K562 (cell line): Measurements from ENCODE around the gene PRPSAP1. TPM values are rescaled to one million over a fixed set of nuclear protein-coding genes. Genes with fewer than 3 reads are reported as not detected.
A peak's percentile ranks its signal among the peaks of the same experiment; 100 is the strongest.

ENCODE experiments used
- ATAC-seq: fragments of 200-7000 bp; cut with Tn5 transposase; 3 replicates; pipeline ENCODE4 v1.9.1; 2020; ENCODE audit warnings: moderate library complexity
- BruUV-seq: library from RNA; stranded (reverse); fragments of 400-500 nt; replicated peaks from 2 replicates; lab custom pipeline; 2021; lab: Mats Ljungman, UMichigan
- CTCF ChIA-PET: fragments of 300-600 bp; formaldehyde crosslinking; extraction: SDS; loops from one replicate; lab custom pipeline; 2021; ENCODE audit warnings: low intra/inter-chr PET ratio; lab: Yijun Ruan, JAX
- POLR2A ChIA-PET: fragments of 300-600, 350-650 bp; sonication (Branson Sonifier 250); formaldehyde crosslinking; extraction: SDS; loops from one replicate; lab custom pipeline; 2021; ENCODE audit warnings: antibody characterized with exemption, inconsistent platforms; lab: Yijun Ruan, JAX
- DNase-seq, 4 experiments: peaks; one replicate each; pipeline versions ENCODE4 v3.0.0 to v3.0.0-alpha.2; 2011 to 2018; ENCODE audit warnings: low spot score in 3 of 4, mixed read lengths in 3 of 4; ENCODE audit errors: extremely low read depth in 1 of 4
- FAIRE-seq: peaks from 2 replicates; lab custom pipeline; 2011; peaks lifted over from hg19 to GRCh38; lab: Jason Lieb, UNC
- H2AFZ ChIP-seq: 2 replicates; pipeline ENCODE4 v1.6.0; 2011; ENCODE audit warnings: low read depth, low read length, control low read depth, inconsistent platforms
- H3K27ac ChIP-seq: fragments of 200-600 bp; 3 replicates; pipeline ENCODE4 v1.8.0; 2011; ENCODE audit warnings: low read depth, mild to moderate bottlenecking, control low read depth, inconsistent platforms, low read length, moderate library complexity, mixed read lengths; ENCODE audit errors: extremely low read depth
- H3K27me3 ChIP-seq, 2 experiments: fragments of 300-600 bp in 1 of 2; 2 replicates in 1 of 2; 3 replicates in 1 of 2; pipeline versions ENCODE4 v1.6.0 to v1.8.0; 2011; ENCODE audit warnings: inconsistent platforms in 2 of 2, low read length in 2 of 2, mild to moderate bottlenecking in 1 of 2, mixed read lengths in 1 of 2, moderate library complexity in 1 of 2; ENCODE audit not compliant: control insufficient read depth in 2 of 2, insufficient read depth in 2 of 2
- H3K36me3 ChIP-seq: fragments of 300-600 bp; 3 replicates; pipeline ENCODE4 v1.8.0; 2011; ENCODE audit warnings: mild to moderate bottlenecking, low read length, inconsistent platforms; ENCODE audit not compliant: control insufficient read depth, insufficient read depth
- H3K4me1 ChIP-seq, 2 experiments: fragments of 200-600 bp in 1 of 2; replicated peaks in 1 of 2; 2 replicates in 1 of 2; 3 replicates in 1 of 2; pipeline versions ENCODE4 v1.5.1 to v1.8.0; 2011; ENCODE audit warnings: inconsistent platforms in 2 of 2, low read length in 2 of 2, mild to moderate bottlenecking in 1 of 2, mixed read lengths in 1 of 2, moderate library complexity in 1 of 2; ENCODE audit not compliant: control insufficient read depth in 2 of 2, insufficient read depth in 2 of 2
- H3K4me2 ChIP-seq: 2 replicates; pipeline ENCODE4 v1.6.1; 2011; ENCODE audit warnings: low read length, control low read depth, inconsistent platforms, mixed read lengths; ENCODE audit not compliant: insufficient read depth
- H3K4me3 ChIP-seq: fragments of 200-600 bp; sonication (generic), shearing (Covaris generic); 2 replicates; pipeline ENCODE4 v1.5.1; 2016; ENCODE audit warnings: control low read depth, inconsistent platforms
- H3K79me2 ChIP-seq: fragments of 200-600 bp; 3 replicates; pipeline ENCODE4 v1.8.0; 2011; ENCODE audit warnings: low read length, inconsistent platforms; ENCODE audit not compliant: control insufficient read depth, insufficient read depth
- H3K9ac ChIP-seq, 2 experiments: 2 replicates each; pipeline versions ENCODE4 v1.6.0 to v1.6.1; 2011; ENCODE audit warnings: low read depth in 2 of 2, low read length in 2 of 2, control low read depth in 1 of 2, inconsistent platforms in 1 of 2, mild to moderate bottlenecking in 1 of 2, mixed read lengths in 1 of 2; ENCODE audit not compliant: insufficient read depth in 1 of 2
- H3K9me1 ChIP-seq: one replicate; pipeline ENCODE4 v1.6.0; 2011; ENCODE audit warnings: inconsistent platforms, mild to moderate bottlenecking, low read length, moderate library complexity; ENCODE audit not compliant: control insufficient read depth, insufficient read depth
- H3K9me3 ChIP-seq: replicated peaks from 2 replicates; pipeline ENCODE4 v1.5.1; 2011; ENCODE audit warnings: low read depth, low read length, inconsistent platforms; ENCODE audit not compliant: control insufficient read depth, insufficient read depth
- H4K20me1 ChIP-seq: replicated peaks from 2 replicates; pipeline ENCODE4 v1.6.1; 2011; ENCODE audit warnings: low read length, inconsistent platforms, mixed read lengths; ENCODE audit not compliant: control insufficient read depth, insufficient read depth
- BACH1 ChIP-seq: fragments of 200-800 bp; sonication (Bioruptor generic); IDR thresholded peaks from 2 replicates; pipeline ENCODE4 v1.6.1; 2016; ENCODE audit warnings: missing genetic modification characterization, missing compliant biosample characterization
- BDP1 ChIP-seq: IDR thresholded peaks from 3 replicates; pipeline ENCODE4 v1.6.1; 2011; ENCODE audit not compliant: insufficient read length, insufficient read depth
- BRD4 ChIP-seq: fragments of 200-600 bp; sonication (generic); IDR thresholded peaks from 2 replicates; pipeline ENCODE4 v1.6.1; 2017; ENCODE audit warnings: inconsistent platforms
- ESRRA ChIP-seq: fragments of 450-650 bp; IDR thresholded peaks from 2 replicates; pipeline ENCODE4 v1.6.1; 2014; ENCODE audit warnings: low read depth, mild to moderate bottlenecking, moderate library complexity, borderline replicate concordance
- MAFK ChIP-seq: IDR thresholded peaks from 2 replicates; pipeline ENCODE4 v1.6.1; 2011; ENCODE audit warnings: low read length, improper control_type of control experiment
- NCOR1 ChIP-seq: fragments of 450-650 bp; IDR thresholded peaks from 2 replicates; pipeline ENCODE4 v1.6.1; 2016; ENCODE audit warnings: mild to moderate bottlenecking, moderate library complexity
- PHB2 ChIP-seq: fragments of 450-650 bp; IDR thresholded peaks from 2 replicates; pipeline ENCODE4 v1.6.1; 2017; ENCODE audit warnings: low read depth
- SRSF3 ChIP-seq: fragments of 200-400 bp; formaldehyde crosslinking; IDR thresholded peaks from 2 replicates; pipeline ENCODE4 v1.6.1; 2016; ENCODE audit warnings: mild to moderate bottlenecking, low read length, moderate library complexity; ENCODE audit not compliant: insufficient read depth
- TGIF2 ChIP-seq: sonication (generic); formaldehyde crosslinking; IDR thresholded peaks from 2 replicates; pipeline ENCODE4 v1.8.1; 2022; ENCODE audit warnings: mild to moderate bottlenecking, missing genetic modification reagents, moderate library complexity
- WGBS: fragments of 100-300 bp; shearing (Covaris generic); methylation state at CpG from one replicate; pipeline ENCODE4 v1.1.6; 2016; ENCODE audit warnings: low coverage, mixed read lengths; ENCODE audit not compliant: insufficient coverage; ENCODE audit errors: missing lambda C conversion rate; 5-methylcytosine and 5-hydroxymethylcytosine counted together
- in situ Hi-C: fragments of 300-500 bp; cut with MboI; formaldehyde crosslinking; loops from 4 replicates; pipeline ENCODE4 v1.15.0; 2018; ENCODE audit warnings: inconsistent platforms, mixed read lengths
- intact Hi-C: fragments of 100-400 bp; cut with micrococcal nuclease; formaldehyde crosslinking; loops from 2 replicates; pipeline ENCODE4 v1.14.2; 2022
- polyA plus RNA-seq, 8 experiments: library from polyadenylated mRNA; depleted of rRNA in 4 of 8; stranded (reverse) in 5 of 8; unstranded in 3 of 8; fragments of >200 nt; fragmentation: Nextera tagmentation in 2 of 8; fragmentation: Illumina TruSeq in 1 of 8; extraction: Ambion mirVana in 2 of 8; extraction: Trizol in 1 of 8; gene quantifications; 2 replicates each; pipeline versions ENCODE4 v1.2.1 to v1.2.3, GENCODE V29; 2011 to 2014; ENCODE audit warnings: inconsistent platforms in 1 of 8, missing spikeins in 1 of 8
- total RNA-seq, 7 experiments: library from RNA; depleted of rRNA in 6 of 7; stranded (reverse); fragments of >200 nt in 6 of 7; fragmentation: Illumina TruSeq in 2 of 7; extraction: Trizol in 2 of 7; gene quantifications; 2 replicates each; pipeline versions ENCODE4 v1.2.1 to v1.2.3, GENCODE V29; 2011 to 2021; ENCODE audit warnings: low replicate concordance in 1 of 7
- TF ChIP-seq, protein P1 (sequence below): fragments of 450-650 bp; conservative IDR thresholded peaks from 2 replicates; pipeline ENCODE4 v1.6.1; 2016; ENCODE audit warnings: missing genetic modification characterization, low read depth, mild to moderate bottlenecking, missing compliant biosample characterization, moderate library complexity
- TF ChIP-seq, protein P2 (sequence below): sonication (generic); formaldehyde crosslinking; IDR thresholded peaks from 2 replicates; pipeline ENCODE4 v1.8.0; 2022; ENCODE audit warnings: mild to moderate bottlenecking, missing genetic modification reagents, borderline replicate concordance
- TF ChIP-seq, protein P3 (sequence below): fragments of 250-450 bp; sonication (Bioruptor Pico); IDR thresholded peaks from 2 replicates; pipeline ENCODE4 v1.8.0; 2021; ENCODE audit warnings: mild to moderate bottlenecking, moderate library complexity
- TF ChIP-seq, protein P4 (sequence below): fragments of 250-450 bp; sonication (Bioruptor Pico); IDR thresholded peaks from 2 replicates; pipeline ENCODE4 v1.8.0; 2022; ENCODE audit warnings: inconsistent platforms, mild to moderate bottlenecking, moderate library complexity, borderline replicate concordance
- TF ChIP-seq, protein P5 (sequence below): sonication (generic); formaldehyde crosslinking; IDR thresholded peaks from 2 replicates; pipeline ENCODE4 v1.8.0; 2023; ENCODE audit warnings: mild to moderate bottlenecking, missing genetic modification reagents

The PRPSAP1 gene
- total and polyA plus RNA-seq, 9 of the 15 experiments (the other 6 are each of a cell fraction or from before 2014, with no cell fraction given): 21.9 to 77.1 (median 40.8) TPM

DNA sequence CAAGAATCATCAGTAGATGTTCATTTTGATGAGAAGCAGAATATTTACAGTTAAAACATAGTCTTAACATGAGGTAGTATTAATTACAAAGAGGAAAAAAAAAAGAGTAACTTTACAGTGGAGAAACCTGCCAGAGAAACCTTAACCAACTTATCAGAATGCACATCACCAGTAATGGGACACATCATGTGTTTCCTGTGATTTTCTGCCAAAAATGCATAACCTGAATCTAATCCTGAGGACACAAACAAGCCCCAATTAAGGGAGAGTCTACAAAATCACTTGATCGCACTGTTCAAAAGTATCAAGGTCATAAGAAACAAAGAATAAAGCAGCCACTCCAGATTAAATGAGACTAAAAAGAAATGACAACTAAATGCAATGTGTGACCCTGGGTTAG lies 27.4 kb downstream of the PRPSAP1 start:
- no peak for TF ChIP-seq SRSF3
- no peak for TF ChIP-seq BACH1 (tag)
- no peak for TF ChIP-seq TGIF2 (CRISPR knock-in tag)
- TF ChIP-seq, protein P1, sequence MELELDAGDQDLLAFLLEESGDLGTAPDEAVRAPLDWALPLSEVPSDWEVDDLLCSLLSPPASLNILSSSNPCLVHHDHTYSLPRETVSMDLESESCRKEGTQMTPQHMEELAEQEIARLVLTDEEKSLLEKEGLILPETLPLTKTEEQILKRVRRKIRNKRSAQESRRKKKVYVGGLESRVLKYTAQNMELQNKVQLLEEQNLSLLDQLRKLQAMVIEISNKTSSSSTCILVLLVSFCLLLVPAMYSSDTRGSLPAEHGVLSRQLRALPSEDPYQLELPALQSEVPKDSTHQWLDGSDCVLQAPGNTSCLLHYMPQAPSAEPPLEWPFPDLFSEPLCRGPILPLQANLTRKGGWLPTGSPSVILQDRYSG: no peak
- TF ChIP-seq BDP1: no peak
- TF ChIP-seq, protein P2, sequence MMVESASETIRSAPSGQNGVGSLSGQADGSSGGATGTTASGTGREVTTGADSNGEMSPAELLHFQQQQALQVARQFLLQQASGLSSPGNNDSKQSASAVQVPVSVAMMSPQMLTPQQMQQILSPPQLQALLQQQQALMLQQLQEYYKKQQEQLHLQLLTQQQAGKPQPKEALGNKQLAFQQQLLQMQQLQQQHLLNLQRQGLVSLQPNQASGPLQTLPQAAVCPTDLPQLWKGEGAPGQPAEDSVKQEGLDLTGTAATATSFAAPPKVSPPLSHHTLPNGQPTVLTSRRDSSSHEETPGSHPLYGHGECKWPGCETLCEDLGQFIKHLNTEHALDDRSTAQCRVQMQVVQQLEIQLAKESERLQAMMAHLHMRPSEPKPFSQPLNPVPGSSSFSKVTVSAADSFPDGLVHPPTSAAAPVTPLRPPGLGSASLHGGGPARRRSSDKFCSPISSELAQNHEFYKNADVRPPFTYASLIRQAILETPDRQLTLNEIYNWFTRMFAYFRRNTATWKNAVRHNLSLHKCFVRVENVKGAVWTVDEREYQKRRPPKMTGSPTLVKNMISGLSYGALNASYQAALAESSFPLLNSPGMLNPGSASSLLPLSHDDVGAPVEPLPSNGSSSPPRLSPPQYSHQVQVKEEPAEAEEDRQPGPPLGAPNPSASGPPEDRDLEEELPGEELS: no peak
- TF ChIP-seq ESRRA: no peak
- no peak for TF ChIP-seq MAFK
- TF ChIP-seq, protein P3, sequence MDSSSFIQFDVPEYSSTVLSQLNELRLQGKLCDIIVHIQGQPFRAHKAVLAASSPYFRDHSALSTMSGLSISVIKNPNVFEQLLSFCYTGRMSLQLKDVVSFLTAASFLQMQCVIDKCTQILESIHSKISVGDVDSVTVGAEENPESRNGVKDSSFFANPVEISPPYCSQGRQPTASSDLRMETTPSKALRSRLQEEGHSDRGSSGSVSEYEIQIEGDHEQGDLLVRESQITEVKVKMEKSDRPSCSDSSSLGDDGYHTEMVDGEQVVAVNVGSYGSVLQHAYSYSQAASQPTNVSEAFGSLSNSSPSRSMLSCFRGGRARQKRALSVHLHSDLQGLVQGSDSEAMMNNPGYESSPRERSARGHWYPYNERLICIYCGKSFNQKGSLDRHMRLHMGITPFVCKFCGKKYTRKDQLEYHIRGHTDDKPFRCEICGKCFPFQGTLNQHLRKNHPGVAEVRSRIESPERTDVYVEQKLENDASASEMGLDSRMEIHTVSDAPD (CRISPR knock-in tag): no peak
- TF ChIP-seq, protein P4, sequence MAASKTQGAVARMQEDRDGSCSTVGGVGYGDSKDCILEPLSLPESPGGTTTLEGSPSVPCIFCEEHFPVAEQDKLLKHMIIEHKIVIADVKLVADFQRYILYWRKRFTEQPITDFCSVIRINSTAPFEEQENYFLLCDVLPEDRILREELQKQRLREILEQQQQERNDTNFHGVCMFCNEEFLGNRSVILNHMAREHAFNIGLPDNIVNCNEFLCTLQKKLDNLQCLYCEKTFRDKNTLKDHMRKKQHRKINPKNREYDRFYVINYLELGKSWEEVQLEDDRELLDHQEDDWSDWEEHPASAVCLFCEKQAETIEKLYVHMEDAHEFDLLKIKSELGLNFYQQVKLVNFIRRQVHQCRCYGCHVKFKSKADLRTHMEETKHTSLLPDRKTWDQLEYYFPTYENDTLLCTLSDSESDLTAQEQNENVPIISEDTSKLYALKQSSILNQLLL: no peak
- TF ChIP-seq NCOR1: no peak
- TF ChIP-seq, protein P5, sequence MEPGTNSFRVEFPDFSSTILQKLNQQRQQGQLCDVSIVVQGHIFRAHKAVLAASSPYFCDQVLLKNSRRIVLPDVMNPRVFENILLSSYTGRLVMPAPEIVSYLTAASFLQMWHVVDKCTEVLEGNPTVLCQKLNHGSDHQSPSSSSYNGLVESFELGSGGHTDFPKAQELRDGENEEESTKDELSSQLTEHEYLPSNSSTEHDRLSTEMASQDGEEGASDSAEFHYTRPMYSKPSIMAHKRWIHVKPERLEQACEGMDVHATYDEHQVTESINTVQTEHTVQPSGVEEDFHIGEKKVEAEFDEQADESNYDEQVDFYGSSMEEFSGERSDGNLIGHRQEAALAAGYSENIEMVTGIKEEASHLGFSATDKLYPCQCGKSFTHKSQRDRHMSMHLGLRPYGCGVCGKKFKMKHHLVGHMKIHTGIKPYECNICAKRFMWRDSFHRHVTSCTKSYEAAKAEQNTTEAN (CRISPR knock-in tag): no peak
- TF ChIP-seq BRD4: no peak
- no peak for TF ChIP-seq PHB2
- DNase-seq (no peak), ATAC-seq (no peak), FAIRE-seq (peak; percentile 6)
- Histone ChIP-seq H3K9me1 (no peaks in the 10 kb centered on the region), H3K9me3 (no peaks in the 10 kb centered on the region), H4K20me1 (no peaks in the 10 kb centered on the region), H2AFZ (no peak overlapping the region), H3K4me2 (no peak overlapping the region), H3K27ac (no peak overlapping the region), H3K27me3 (no peaks in the 10 kb centered on the region), H3K4me1 (no peaks in the 10 kb centered on the region; a peak in 2 of 5 replicates), H3K36me3 (peaks cover 59% of the 10 kb centered on the region), H3K79me2 (no peaks in the 10 kb centered on the region), H3K4me3 (no peak overlapping the region), H3K9ac (no peak overlapping the region)
- WGBS: 100% methylated on average over 1 of the region's 1 CpG
- intact Hi-C loops (no loop called here), in situ Hi-C loops (no loop called here)
- POLR2A ChIA-PET: interaction anchor here (1.7 kb wide), 1 partner anchor 11 kb away, joined by 6 read pairs; no protein-coding TSS in a partner anchor
- BruUV-seq: no TSS peak
- CTCF ChIA-PET: no interaction called here
